H9 (cell line): ENCODE results near the gene PRAME. TPM values are rescaled to one million over a fixed set of nuclear protein-coding genes. Genes with fewer than 3 reads are reported as not detected.

ENCODE experiments used
- DNase-seq: peaks from one replicate; pipeline ENCODE4 v3.0.0-alpha.2; 2017
- H2AFZ ChIP-seq: one replicate; pipeline ENCODE4 v1.6.1; 2013; ENCODE audit warnings: mild to moderate bottlenecking, low read length, control low read depth, moderate library complexity
- H2AK5ac ChIP-seq: 2 replicates; pipeline ENCODE4 v1.6.1; 2013; ENCODE audit warnings: low read length, control low read depth, mixed read lengths; ENCODE audit not compliant: insufficient read length
- H2BK120ac ChIP-seq: one replicate; pipeline ENCODE4 v1.6.1; 2013; ENCODE audit warnings: low read depth, mild to moderate bottlenecking, low read length, control low read depth, inconsistent platforms; ENCODE audit not compliant: poor library complexity, severe bottlenecking
- H2BK12ac ChIP-seq: 2 replicates; pipeline ENCODE4 v1.6.1; 2013; ENCODE audit warnings: low read length, control low read depth, mixed read lengths, low read depth; ENCODE audit not compliant: insufficient read length
- H2BK15ac ChIP-seq: 2 replicates; pipeline ENCODE4 v1.6.1; 2013; ENCODE audit warnings: low read depth, low read length, control low read depth
- H2BK20ac ChIP-seq: one replicate; pipeline ENCODE4 v1.6.1; 2013; ENCODE audit warnings: low read depth, mild to moderate bottlenecking, low read length, control low read depth, inconsistent platforms; ENCODE audit not compliant: poor library complexity, severe bottlenecking
- H2BK5ac ChIP-seq: 2 replicates; pipeline ENCODE4 v1.6.1; 2013; ENCODE audit warnings: low read length, control low read depth, mixed read lengths; ENCODE audit not compliant: insufficient read length
- H3K14ac ChIP-seq: 2 replicates; pipeline ENCODE4 v1.6.1; 2013; ENCODE audit warnings: low read length, control low read depth; ENCODE audit not compliant: insufficient read depth
- H3K18ac ChIP-seq: 2 replicates; pipeline ENCODE4 v1.6.1; 2013; ENCODE audit warnings: low read depth, mild to moderate bottlenecking, mixed read lengths, low read length, control low read depth; ENCODE audit not compliant: insufficient read length
- H3K23ac ChIP-seq: 2 replicates; pipeline ENCODE4 v1.6.1; 2013; ENCODE audit warnings: low read length, control low read depth, mixed read lengths, low read depth; ENCODE audit not compliant: insufficient read length
- H3K23me2 ChIP-seq: 2 replicates; pipeline ENCODE4 v1.6.1; 2013; ENCODE audit warnings: low read depth, mild to moderate bottlenecking, mixed read lengths, low read length, control low read depth; ENCODE audit not compliant: insufficient read length, poor library complexity, severe bottlenecking
- H3K27ac ChIP-seq: 2 replicates; pipeline ENCODE4 v1.5.1; 2013; ENCODE audit warnings: low read length, control low read depth, mixed read lengths, low read depth; ENCODE audit not compliant: insufficient read length
- H3K27me3 ChIP-seq: 2 replicates; pipeline ENCODE4 v1.6.1; 2013; ENCODE audit warnings: low read length, control low read depth, inconsistent platforms; ENCODE audit not compliant: insufficient read depth
- H3K4ac ChIP-seq: 2 replicates; pipeline ENCODE4 v1.6.1; 2013; ENCODE audit warnings: low read depth, mild to moderate bottlenecking, control low read depth, inconsistent platforms, low read length, moderate library complexity
- H3K4me1 ChIP-seq: 2 replicates; pipeline ENCODE4 v1.6.1; 2013; ENCODE audit warnings: low read length, control low read depth, inconsistent platforms; ENCODE audit not compliant: insufficient read depth
- H3K4me2 ChIP-seq: 2 replicates; pipeline ENCODE4 v1.6.1; 2013; ENCODE audit warnings: low read length, control low read depth, mixed read lengths; ENCODE audit not compliant: insufficient read length, insufficient read depth
- H3K56ac ChIP-seq: 2 replicates; pipeline ENCODE4 v1.6.1; 2013; ENCODE audit warnings: low read depth, mild to moderate bottlenecking, mixed read lengths, low read length, control low read depth; ENCODE audit not compliant: insufficient read length
- H3K79me1 ChIP-seq: 2 replicates; pipeline ENCODE4 v1.6.1; 2013; ENCODE audit warnings: low read depth, mild to moderate bottlenecking, moderate library complexity, low read length, control low read depth, inconsistent platforms; ENCODE audit not compliant: insufficient read depth, poor library complexity, severe bottlenecking
- H3K79me2 ChIP-seq: 2 replicates; pipeline ENCODE4 v1.6.1; 2013; ENCODE audit warnings: low read length, control low read depth, inconsistent platforms; ENCODE audit not compliant: insufficient read depth
- H3K9ac ChIP-seq: 2 replicates; pipeline ENCODE4 v1.6.1; 2013; ENCODE audit warnings: low read length, control low read depth, mixed read lengths; ENCODE audit not compliant: insufficient read length; ENCODE audit errors: extremely low read depth
- H3K9me3 ChIP-seq: one replicate; pipeline ENCODE4 v1.6.1; 2013; ENCODE audit warnings: low read depth, low read length, inconsistent platforms; ENCODE audit not compliant: control insufficient read depth
- H3T11ph ChIP-seq: one replicate; pipeline ENCODE4 v1.6.1; 2013; ENCODE audit warnings: mild to moderate bottlenecking, low read length, control low read depth, inconsistent platforms
- H4K20me1 ChIP-seq: one replicate; pipeline ENCODE4 v1.6.1; 2013; ENCODE audit not compliant: control insufficient read depth, insufficient read length, insufficient read depth
- H4K5ac ChIP-seq: 2 replicates; pipeline ENCODE4 v1.6.1; 2013; ENCODE audit warnings: low read depth, mild to moderate bottlenecking, mixed read lengths, low read length, control low read depth; ENCODE audit not compliant: insufficient read length
- H4K8ac ChIP-seq: replicated peaks from 2 replicates; pipeline ENCODE4 v1.6.1; 2013; ENCODE audit warnings: low read length, control low read depth, mixed read lengths, low read depth; ENCODE audit not compliant: insufficient read length
- H4K91ac ChIP-seq: 2 replicates; pipeline ENCODE4 v1.6.1; 2013; ENCODE audit warnings: low read depth, mild to moderate bottlenecking, moderate library complexity, mixed read lengths, low read length, control low read depth; ENCODE audit not compliant: insufficient read length
- H3K27ac Mint-ChIP-seq, 3 experiments: 2 replicates in 2 of 3; 3 replicates in 1 of 3; pipeline ENCODE4 v1.8.0; 2020 to 2021; ENCODE audit warnings: mixed read lengths in 3 of 3, mild to moderate bottlenecking in 1 of 3, moderate library complexity in 1 of 3
- H3K27me3 Mint-ChIP-seq: 2 replicates; pipeline ENCODE4 v1.8.0; 2021; ENCODE audit warnings: low read depth, mild to moderate bottlenecking, moderate library complexity, mixed read lengths
- H3K36me3 Mint-ChIP-seq, 3 experiments: 2 replicates in 2 of 3; 3 replicates in 1 of 3; pipeline ENCODE4 v1.8.0; 2020 to 2021; ENCODE audit warnings: low read depth in 3 of 3, mixed read lengths in 3 of 3; ENCODE audit not compliant: insufficient read depth in 1 of 3
- H3K4me1 Mint-ChIP-seq, 2 experiments: 2 replicates each; pipeline ENCODE4 v1.8.0; 2020; ENCODE audit warnings: mixed read lengths in 2 of 2
- H3K4me3 Mint-ChIP-seq, 2 experiments: 2 replicates in 1 of 2; 3 replicates in 1 of 2; pipeline ENCODE4 v1.8.0; 2020 to 2021; ENCODE audit warnings: mild to moderate bottlenecking in 2 of 2, mixed read lengths in 2 of 2, moderate library complexity in 1 of 2
- H3K9me3 Mint-ChIP-seq, 2 experiments: 2 replicates in 1 of 2; 3 replicates in 1 of 2; pipeline ENCODE4 v1.8.0; 2020; ENCODE audit warnings: mild to moderate bottlenecking in 2 of 2, mixed read lengths in 2 of 2, moderate library complexity in 1 of 2
- WGBS: extraction: QIAGEN DNeasy Blood & Tissue Kit; methylation state at CpG from one replicate; pipeline ENCODE4 v1.1.7; 2013; ENCODE audit warnings: missing lambda C conversion rate, low lambda C conversion rate, mixed read lengths; ENCODE audit not compliant: insufficient read length; ENCODE audit errors: extremely low coverage; 5-methylcytosine and 5-hydroxymethylcytosine counted together
- total RNA-seq: library from RNA; stranded (reverse); gene quantifications from 2 replicates; pipeline ENCODE4 v1.2.1, GENCODE V29; 2021
- TF ChIP-seq, protein P1 (sequence below): fragments of 200-600 bp; sonication (generic); conservative IDR thresholded peaks from 3 replicates; pipeline ENCODE4 v1.8.0; 2021; ENCODE audit warnings: antibody characterized with exemption, mild to moderate bottlenecking

The PRAME gene
- total RNA-seq, 1 experiment from 2014 or later: 0.31 TPM

DNA sequence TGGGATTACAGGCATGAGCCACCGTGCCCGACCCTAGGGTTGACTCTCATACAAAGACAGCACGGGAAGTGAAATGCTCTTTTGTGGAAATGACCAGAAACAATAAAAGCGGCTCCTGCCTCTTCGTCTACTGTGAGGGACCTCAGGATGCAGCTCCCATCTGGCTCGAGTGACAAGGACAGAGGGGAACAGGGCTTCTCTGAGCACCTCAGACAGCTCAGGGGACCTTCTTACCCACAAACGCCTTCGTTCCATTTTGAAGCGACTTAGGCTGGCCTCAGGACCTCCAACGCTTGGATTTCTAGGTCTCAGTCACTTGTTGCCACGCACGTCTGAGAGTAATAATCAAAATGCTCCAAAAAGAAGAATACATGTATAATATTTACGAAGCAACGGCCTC is 2.5 kb downstream of the PRAME start:
- no peak overlapping the region for H3K14ac ChIP-seq
- no peak overlapping the region for H2BK5ac ChIP-seq
- no peak for DNase-seq
- TF ChIP-seq, protein P1, sequence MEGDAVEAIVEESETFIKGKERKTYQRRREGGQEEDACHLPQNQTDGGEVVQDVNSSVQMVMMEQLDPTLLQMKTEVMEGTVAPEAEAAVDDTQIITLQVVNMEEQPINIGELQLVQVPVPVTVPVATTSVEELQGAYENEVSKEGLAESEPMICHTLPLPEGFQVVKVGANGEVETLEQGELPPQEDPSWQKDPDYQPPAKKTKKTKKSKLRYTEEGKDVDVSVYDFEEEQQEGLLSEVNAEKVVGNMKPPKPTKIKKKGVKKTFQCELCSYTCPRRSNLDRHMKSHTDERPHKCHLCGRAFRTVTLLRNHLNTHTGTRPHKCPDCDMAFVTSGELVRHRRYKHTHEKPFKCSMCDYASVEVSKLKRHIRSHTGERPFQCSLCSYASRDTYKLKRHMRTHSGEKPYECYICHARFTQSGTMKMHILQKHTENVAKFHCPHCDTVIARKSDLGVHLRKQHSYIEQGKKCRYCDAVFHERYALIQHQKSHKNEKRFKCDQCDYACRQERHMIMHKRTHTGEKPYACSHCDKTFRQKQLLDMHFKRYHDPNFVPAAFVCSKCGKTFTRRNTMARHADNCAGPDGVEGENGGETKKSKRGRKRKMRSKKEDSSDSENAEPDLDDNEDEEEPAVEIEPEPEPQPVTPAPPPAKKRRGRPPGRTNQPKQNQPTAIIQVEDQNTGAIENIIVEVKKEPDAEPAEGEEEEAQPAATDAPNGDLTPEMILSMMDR: no peak
- no peak overlapping the region for H2BK120ac ChIP-seq
- H2BK20ac ChIP-seq: no peak overlapping the region
- H3K27ac ChIP-seq: no peak overlapping the region
- WGBS: no CpG with 5 or more reads among the region's 14 CpGs
- no peak overlapping the region for H3K56ac ChIP-seq
- H2BK12ac ChIP-seq: no peak overlapping the region
- no peaks in the 10 kb centered on the region for H3K9me3 ChIP-seq
- no peak overlapping the region for H3K18ac ChIP-seq
- H2AFZ ChIP-seq: no peak overlapping the region
- no peaks in the 10 kb centered on the region for H4K20me1 ChIP-seq
- H3K27me3 ChIP-seq: peaks cover 9% of the 10 kb centered on the region; the same call in 1 of the 2 replicates
- peaks cover 11 to 15% of the 10 kb centered on the region in 2 experiments; a peak in 4 of 5 replicates for H3K9me3 Mint-ChIP-seq
- no peaks in the 10 kb centered on the region for H3K79me1 ChIP-seq
- H3K27me3 Mint-ChIP-seq: peaks cover 81% of the 10 kb centered on the region
- no peaks in the 10 kb centered on the region for H3K4me1 Mint-ChIP-seq
- H2AK5ac ChIP-seq: no peak overlapping the region
- H3K23me2 ChIP-seq: no peaks in the 10 kb centered on the region
- no peak overlapping the region for H3K27ac Mint-ChIP-seq
- no peak overlapping the region for H3K4me3 Mint-ChIP-seq
- peaks cover 0 to 7% (median 4%) of the 10 kb centered on the region in 3 experiments; a peak in 4 of 7 replicates for H3K36me3 Mint-ChIP-seq
- no peaks in the 10 kb centered on the region for H3K4me1 ChIP-seq
- no peak overlapping the region for H4K5ac ChIP-seq
- no peak overlapping the region for H4K91ac ChIP-seq
- no peaks in the 10 kb centered on the region for H3K79me2 ChIP-seq
- no peak overlapping the region for H3K4me2 ChIP-seq
- H3K4ac ChIP-seq: no peak overlapping the region
- no peak overlapping the region for H3K9ac ChIP-seq
- H4K8ac ChIP-seq: no peak overlapping the region
- no peak overlapping the region for H2BK15ac ChIP-seq
- H3K23ac ChIP-seq: no peak overlapping the region
- H3T11ph ChIP-seq: no peak overlapping the region
